Calu3 (cell line): Measurements from ENCODE around the gene LYSMD2. TPM values are rescaled to one million over a fixed set of nuclear protein-coding genes. Genes with fewer than 3 reads are reported as not detected.

Source experiments
- BruUV-seq: library from RNA; stranded (reverse); fragments of 400-500 nt; replicated peaks from 2 replicates; lab custom pipeline; 2021; lab: Mats Ljungman, UMichigan
- CTCF ChIA-PET: fragments of 300-600 bp; sonication (Branson Sonifier 250); formaldehyde crosslinking; loops from one replicate; lab custom pipeline; 2022; ENCODE audit warnings: antibody characterized with exemption; lab: Charles Lee
- DNase-seq: peaks from one replicate; pipeline ENCODE4 v3.0.0; 2022
- H3K27ac Mint-ChIP-seq: one replicate; pipeline ENCODE4 v1.8.0; 2022; ENCODE audit warnings: mixed read lengths; ENCODE audit not compliant: unreplicated experiment
- H3K27me3 Mint-ChIP-seq: one replicate; pipeline ENCODE4 v1.8.0; 2022; ENCODE audit warnings: mixed read lengths; ENCODE audit not compliant: unreplicated experiment
- H3K36me3 Mint-ChIP-seq: one replicate; pipeline ENCODE4 v1.8.0; 2022; ENCODE audit warnings: mild to moderate bottlenecking, moderate library complexity, mixed read lengths; ENCODE audit not compliant: insufficient read depth, unreplicated experiment
- H3K4me1 Mint-ChIP-seq: one replicate; pipeline ENCODE4 v1.8.0; 2022; ENCODE audit warnings: mild to moderate bottlenecking, low read depth, mixed read lengths; ENCODE audit not compliant: unreplicated experiment
- H3K4me3 Mint-ChIP-seq: one replicate; pipeline ENCODE4 v1.8.0; 2022; ENCODE audit warnings: mild to moderate bottlenecking, low read depth, moderate library complexity, mixed read lengths; ENCODE audit not compliant: unreplicated experiment
- H3K9me3 Mint-ChIP-seq: one replicate; pipeline ENCODE4 v1.8.0; 2022; ENCODE audit warnings: low read depth, mixed read lengths; ENCODE audit not compliant: unreplicated experiment
- intact Hi-C: fragments of 100-400 bp; cut with micrococcal nuclease; formaldehyde crosslinking; loops from one replicate; pipeline ENCODE4 v1.10.0; 2022; ENCODE audit not compliant: unreplicated experiment
- total RNA-seq: library from RNA; stranded (reverse); gene quantifications from 2 replicates; pipeline ENCODE4 v1.2.3, GENCODE V29; 2022
- TF ChIP-seq, protein P1 (sequence below): fragments of 200-600 bp; IDR thresholded peaks from one replicate; pipeline ENCODE4 v1.8.0; 2022; ENCODE audit warnings: antibody characterized with exemption; ENCODE audit not compliant: unreplicated experiment

Gene LYSMD2
- total RNA-seq, 1 experiment from 2014 or later, result 14.3 TPM

DNA sequence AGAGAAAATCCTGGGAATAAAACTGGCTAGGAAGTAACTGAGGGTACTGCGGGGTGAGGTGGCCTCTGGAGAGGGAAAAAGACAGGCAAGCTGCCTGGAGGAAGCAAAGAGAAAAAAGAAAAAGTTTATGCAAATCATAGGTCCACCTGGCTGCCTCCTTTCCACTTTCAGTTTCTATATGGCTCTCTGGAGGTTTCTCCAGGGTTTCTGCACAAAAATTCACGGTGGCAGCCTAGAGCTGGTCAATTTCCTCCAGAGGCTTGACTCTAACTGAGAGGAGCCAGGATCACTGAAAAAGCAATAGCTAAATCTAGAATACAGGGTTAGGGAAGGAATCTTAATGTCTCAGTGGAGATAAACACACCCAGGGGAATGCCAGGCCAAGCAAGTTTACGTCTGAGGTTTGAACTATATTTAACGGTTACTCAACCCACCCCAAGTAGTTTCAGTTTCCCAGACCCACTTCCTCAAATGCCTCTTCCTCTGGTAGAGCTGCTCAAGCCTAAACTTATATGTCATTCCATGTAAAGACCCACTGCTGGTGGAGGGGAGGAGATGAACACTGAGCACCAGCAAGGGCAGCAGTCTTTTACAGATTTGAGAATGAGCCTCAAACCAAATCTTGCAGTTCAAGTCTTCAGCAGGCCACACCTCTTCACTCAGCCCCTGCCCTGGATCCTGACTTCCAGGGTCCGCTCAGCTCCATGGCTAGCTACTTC is 5.7 kb downstream of the LYSMD2 start:
- Mint-ChIP-seq H3K9me3 (no peaks in the 10 kb centered on the region), H3K4me1 (peaks cover 38% of the 10 kb centered on the region), H3K27me3 (no peaks in the 10 kb centered on the region), H3K27ac (peak overlapping the region; percentile 76), H3K4me3 (peak overlapping the region; percentile 67), H3K36me3 (peaks cover 12% of the 10 kb centered on the region)
- DNase-seq, result peak; percentile 28
- BruUV-seq, result no TSS peak
- CTCF ChIA-PET, result interaction anchor here (1.1 to 1.8 kb wide), 2 partner anchors 45 to 57 kb away, joined by 4 to 6 read pairs; no protein-coding TSS in a partner anchor
- TF ChIP-seq, protein P1, sequence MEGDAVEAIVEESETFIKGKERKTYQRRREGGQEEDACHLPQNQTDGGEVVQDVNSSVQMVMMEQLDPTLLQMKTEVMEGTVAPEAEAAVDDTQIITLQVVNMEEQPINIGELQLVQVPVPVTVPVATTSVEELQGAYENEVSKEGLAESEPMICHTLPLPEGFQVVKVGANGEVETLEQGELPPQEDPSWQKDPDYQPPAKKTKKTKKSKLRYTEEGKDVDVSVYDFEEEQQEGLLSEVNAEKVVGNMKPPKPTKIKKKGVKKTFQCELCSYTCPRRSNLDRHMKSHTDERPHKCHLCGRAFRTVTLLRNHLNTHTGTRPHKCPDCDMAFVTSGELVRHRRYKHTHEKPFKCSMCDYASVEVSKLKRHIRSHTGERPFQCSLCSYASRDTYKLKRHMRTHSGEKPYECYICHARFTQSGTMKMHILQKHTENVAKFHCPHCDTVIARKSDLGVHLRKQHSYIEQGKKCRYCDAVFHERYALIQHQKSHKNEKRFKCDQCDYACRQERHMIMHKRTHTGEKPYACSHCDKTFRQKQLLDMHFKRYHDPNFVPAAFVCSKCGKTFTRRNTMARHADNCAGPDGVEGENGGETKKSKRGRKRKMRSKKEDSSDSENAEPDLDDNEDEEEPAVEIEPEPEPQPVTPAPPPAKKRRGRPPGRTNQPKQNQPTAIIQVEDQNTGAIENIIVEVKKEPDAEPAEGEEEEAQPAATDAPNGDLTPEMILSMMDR, result no peak
- intact Hi-C loops, result no loop called here

GRCh38 chr15:51727141-51727897 is 10.1 kb downstream of the LYSMD2 start:
- intact Hi-C loops, result no loop called here
- Mint-ChIP-seq H3K9me3 (no peaks in the 10 kb centered on the region), H3K27me3 (no peaks in the 10 kb centered on the region), H3K4me1 (peaks cover 29% of the 10 kb centered on the region), H3K4me3 (no peak overlapping the region), H3K36me3 (peaks cover 5% of the 10 kb centered on the region), H3K27ac (no peak overlapping the region)
- TF ChIP-seq, protein P1, result no peak
- CTCF ChIA-PET, result no interaction called here
- no peak for DNase-seq
- no TSS peak for BruUV-seq

- DNase-seq, result peak; percentile 19
- H3K4me1 Mint-ChIP-seq, result peaks cover 21% of the 10 kb centered on the region
- no peaks in the 10 kb centered on the region for H3K9me3 Mint-ChIP-seq
- no peak overlapping the region for H3K27ac Mint-ChIP-seq
- intact Hi-C loops, result no loop called here
- CTCF ChIA-PET, result no interaction called here
- TF ChIP-seq, protein P1, result no peak
- no peaks in the 10 kb centered on the region for H3K27me3 Mint-ChIP-seq
- no peak overlapping the region for H3K4me3 Mint-ChIP-seq
- peaks cover 5% of the 10 kb centered on the region for H3K36me3 Mint-ChIP-seq
- no TSS peak for BruUV-seq
These were observed 11.0 kb downstream of the LYSMD2 start for GRCh38 chr15:51726302-51727073.

GRCh38 chr15:51724673-51725072 is 12.8 kb downstream of the LYSMD2 start:
- CTCF ChIA-PET, result no interaction called here
- intact Hi-C loops, result no loop called here
- Mint-ChIP-seq H3K4me1 (peaks cover 10% of the 10 kb centered on the region), H3K4me3 (no peak overlapping the region), H3K9me3 (no peaks in the 10 kb centered on the region), H3K36me3 (no peaks in the 10 kb centered on the region), H3K27ac (no peak overlapping the region), H3K27me3 (no peaks in the 10 kb centered on the region)
- DNase-seq, result no peak
- BruUV-seq, result no TSS peak
- TF ChIP-seq, protein P1, result no peak
